Activated naive CD8-positive, alpha-beta T cell treated with anti-CD3 and anti-CD28 coated beads, Interleukin-2, amount 50 U/mL, for 16 hours (primary cell): Measurements from ENCODE around the gene TIMM23.
"Not testable (repeated sequence)": the region's sequence is repeated elsewhere in the genome, so short reads cannot be mapped to it uniquely, and the experiment has no call there.

Experiments used
- DNase-seq: peaks from one replicate; pipeline ENCODE4 v3.0.0-alpha.2; 2020; ENCODE audit warnings: low read depth, low spot score

TIMM23 gene

GRCh38 chr10:45997557-45997956 lies 25.3 kb downstream of the TIMM23 start:
- no peak for DNase-seq

GRCh38 chr10:45997994-45998763 lies 25.9 kb downstream of the TIMM23 start:
- no peak for DNase-seq

GRCh38 chr10:45999955-46000354 lies 27.7 kb downstream of the TIMM23 start:
- DNase-seq, result not testable (repeated sequence)

DNA sequence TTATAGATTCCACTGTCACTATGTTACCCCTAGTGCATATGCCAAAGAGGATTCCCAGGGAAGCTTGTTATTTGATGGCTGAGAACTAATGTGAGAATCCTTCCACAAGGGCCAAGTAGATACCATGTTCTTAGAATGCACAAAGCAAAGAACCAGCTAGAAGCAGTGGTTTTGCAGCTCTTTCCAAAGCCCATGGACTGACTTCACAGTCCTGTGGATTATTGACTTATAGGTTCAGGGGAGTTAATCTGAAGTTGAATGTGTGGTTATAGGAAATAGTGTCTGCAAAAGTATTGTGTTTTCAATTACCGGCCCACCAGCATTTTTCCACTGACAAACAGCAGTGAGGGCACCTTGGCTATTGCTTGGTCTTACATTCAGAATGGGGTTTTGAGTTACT lies 28.2 kb downstream of the TIMM23 start:
- DNase-seq, result no peak

DNA sequence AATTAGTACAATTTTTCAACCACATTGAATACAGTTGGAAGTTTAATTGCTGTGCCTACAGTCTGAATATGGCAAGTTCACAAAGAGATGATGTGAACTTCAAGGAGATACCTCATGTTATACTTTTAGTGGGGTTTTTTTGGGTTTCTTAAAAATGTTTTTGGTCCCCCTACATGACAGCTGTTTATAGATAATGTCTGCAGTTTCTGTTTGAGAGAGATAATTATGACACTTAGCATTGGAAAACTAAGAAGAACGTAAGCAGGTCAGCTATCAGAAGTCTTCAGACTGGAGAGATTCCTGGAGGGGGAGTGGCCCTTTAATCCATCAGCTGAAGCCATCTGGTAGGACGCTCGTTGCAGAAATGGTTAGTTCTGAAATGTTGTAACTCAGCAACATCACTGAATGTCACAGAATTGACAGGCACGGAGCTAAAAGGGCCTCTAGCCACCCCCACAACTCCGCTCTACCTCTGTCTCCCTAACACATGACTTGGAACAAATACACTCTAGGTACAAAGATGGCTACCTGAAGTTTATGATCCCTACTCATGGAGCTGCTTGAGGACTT lies 29.0 kb downstream of the TIMM23 start:
- no peak for DNase-seq

DNA sequence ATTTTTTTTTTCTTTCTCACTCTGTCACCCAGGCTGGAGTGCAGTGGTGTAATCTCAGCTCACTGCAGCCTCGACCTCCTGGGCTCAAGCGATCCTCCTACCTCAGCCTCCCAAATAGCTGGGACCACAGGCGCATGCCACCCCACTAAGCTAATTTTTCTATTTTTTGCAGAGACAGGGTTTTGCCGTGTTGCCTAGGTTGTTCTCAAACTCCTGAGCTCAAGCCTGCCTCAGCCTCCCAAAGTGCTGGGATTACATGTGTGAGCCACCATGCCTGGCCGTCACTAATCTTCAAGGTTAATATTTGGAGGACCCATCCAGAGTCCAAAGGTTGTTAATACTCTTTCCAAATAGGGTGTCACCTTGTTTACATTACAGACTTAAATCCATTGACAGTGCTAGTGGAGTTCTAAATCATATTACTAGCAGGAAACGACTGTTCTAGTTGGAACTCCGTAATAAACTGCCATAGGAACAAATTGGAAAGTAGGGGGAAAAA lies 29.9 kb downstream of the TIMM23 start:
- DNase-seq, result not testable (repeated sequence)

- DNase-seq, result no peak
These were observed 30.8 kb downstream of the TIMM23 start for GRCh38 chr10:46002916-46003693.

DNA sequence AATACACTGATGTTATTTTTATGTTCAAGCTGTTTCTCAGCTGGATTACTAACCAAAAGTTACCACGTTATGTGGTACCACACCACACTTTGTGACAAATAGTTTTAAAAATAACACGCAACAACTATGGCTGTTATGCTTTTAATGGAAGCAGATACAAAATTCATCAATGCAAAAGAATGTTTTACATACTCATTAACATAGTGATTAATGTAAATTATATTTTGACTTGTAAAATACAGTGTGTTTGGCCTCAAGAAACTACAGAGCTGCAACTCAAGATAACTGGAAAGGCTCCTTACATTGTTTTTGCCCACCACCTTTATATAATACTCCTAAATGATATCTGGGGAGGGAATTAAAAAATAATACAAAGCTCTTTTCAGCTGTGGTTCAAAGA lies 32.7 kb downstream of the TIMM23 start:
- no peak for DNase-seq

GRCh38 chr10:46005383-46005782 lies 33.1 kb downstream of the TIMM23 start:
- no peak for DNase-seq

DNA sequence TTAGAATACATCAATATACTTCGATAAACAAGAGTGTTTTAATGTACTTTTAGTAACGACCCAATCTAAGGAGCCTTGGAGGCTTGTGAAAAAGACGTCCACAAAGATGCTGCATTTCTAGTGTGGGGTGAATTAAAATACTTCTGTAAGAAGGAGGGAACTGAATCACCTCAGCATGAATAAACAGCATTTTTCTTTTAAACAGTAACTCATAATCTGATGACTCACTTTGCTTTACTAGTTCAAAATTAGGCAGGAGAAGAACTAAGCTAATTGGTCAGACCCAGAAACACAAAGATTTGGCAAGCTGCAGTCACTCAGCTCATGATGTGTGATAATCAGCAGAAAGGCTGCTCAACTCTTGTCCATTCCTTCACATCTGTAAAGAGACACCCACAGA lies 33.9 kb downstream of the TIMM23 start:
- no peak for DNase-seq

DNA sequence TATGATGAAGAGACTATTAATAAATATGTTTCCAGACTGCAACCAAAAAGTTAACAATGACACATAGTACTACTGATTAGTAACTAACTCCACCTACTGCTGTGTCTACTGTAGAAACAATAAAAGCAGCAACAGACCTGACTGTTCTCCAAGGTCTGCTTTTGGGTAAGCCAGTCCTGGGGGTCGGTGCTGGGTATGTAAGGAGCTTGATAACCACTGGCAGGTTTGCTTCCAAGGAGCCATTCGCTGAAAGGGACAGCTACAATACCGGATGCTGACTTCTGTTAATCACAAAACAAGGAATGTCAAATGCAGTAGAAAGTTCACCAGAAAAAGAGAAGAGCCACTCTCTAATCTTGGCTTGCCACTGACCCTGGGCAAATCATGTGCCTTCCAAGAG lies 40.5 kb downstream of the TIMM23 start:
- no peak for DNase-seq

DNA sequence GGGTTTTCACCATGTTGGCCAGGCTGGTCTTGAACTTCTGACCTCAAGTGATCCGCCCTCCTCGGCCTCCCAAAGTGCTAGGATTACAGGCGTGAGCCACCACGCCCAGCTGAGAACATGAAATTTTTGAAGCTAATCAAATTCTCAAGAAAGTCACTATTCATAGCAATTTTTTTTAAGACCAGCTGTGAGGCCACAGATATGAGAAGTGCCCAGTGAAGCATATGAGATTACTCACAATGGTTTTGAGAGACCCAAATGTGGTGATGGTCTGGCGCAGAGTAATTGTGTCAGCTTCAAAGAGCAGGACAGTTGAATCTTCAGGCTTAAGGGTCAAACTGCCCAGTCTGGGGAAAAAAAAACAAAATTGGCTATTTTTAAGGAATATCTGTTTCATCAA lies 41.9 kb downstream of the TIMM23 start:
- no peak for DNase-seq

- no peak for DNase-seq
These were observed 42.6 kb downstream of the TIMM23 start for GRCh38 chr10:46014683-46015405.

DNA sequence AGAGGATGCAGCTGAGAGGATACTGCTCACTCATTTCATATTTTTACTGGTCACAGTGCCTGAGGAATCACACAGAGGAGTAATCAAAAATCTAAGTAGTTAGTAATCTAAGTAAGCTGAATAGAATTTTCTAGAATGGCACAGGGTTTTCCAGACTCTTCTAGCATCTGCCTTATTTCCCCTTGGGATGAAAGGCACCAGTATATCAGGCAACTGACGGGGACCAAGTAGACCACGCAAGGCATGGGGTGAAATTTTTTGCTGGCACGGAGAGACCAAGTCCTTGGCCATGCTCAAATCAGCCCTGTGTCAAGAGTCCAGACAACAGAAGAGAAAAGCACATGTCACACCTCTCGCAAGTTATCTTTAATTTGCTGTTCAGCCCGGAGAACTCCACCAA lies 43.9 kb downstream of the TIMM23 start:
- no peak for DNase-seq

DNA sequence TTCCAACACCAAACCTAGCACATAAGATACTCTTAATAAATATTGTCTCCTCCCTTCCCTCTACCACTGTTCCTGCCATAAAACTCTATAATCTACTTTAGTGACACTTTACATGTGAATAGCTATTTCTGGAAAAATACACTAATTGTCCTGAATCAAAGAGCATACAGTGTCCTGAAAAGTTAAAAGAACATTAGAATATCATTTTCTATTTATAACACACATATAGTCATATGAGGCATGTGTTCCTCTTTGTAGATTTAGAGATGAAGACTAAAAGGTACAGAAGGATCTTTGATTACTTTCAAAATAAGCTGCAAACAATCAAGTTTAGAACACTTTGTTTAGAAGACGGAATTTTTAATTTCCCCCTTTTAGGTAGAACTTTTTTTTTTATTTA lies 44.5 kb downstream of the TIMM23 start:
- no peak for DNase-seq

GRCh38 chr10:46017733-46018132 lies 45.4 kb downstream of the TIMM23 start:
- no peak for DNase-seq

GRCh38 chr10:46018453-46019176 lies 46.3 kb downstream of the TIMM23 start:
- DNase-seq, result no peak

- no peak for DNase-seq
These were observed 46.9 kb downstream of the TIMM23 start for GRCh38 chr10:46019177-46019528.

DNA sequence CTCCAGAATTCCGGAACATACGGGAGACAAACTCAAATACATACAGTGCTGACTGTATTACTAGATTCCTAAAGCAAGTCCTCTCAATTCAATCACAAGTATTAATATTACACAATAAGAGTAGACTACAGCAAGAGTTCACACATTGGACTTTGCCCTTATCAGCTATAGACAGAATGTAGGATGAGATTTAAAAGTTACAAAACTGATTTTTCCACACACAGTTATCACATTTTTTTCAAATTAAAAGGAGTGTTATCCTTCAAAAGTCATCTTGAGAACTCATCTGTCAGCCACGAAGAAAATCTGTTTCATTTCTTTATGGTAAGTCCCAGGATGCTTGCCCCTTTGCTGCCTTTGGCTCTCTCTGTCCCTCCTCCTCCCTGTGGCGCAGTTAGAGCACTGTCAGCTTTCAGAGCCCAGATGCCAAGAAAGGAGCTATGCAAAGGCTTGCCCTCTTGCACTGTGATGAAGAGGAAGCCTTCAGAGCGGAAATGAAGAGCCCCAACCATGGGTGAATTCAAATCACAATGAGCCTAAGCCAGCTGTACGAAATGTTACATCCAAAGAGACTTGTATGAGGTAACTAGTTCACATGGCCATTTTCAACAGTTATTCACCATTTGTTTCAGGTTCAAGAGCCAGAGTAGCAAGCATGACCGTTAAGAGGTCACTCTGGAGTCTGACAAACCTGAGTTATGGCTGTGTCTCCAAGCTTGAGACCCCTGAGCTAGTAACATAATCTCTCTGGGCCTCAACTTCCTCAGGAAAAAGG lies 47.5 kb downstream of the TIMM23 start:
- no peak for DNase-seq

GRCh38 chr10:46020344-46020657 lies 48.0 kb downstream of the TIMM23 start:
- DNase-seq, result no peak
